Adrenal gland (tissue), 12 donors: ENCODE data around the gene TGFB1. TPM values are rescaled to one million over a fixed set of nuclear protein-coding genes. Genes with fewer than 3 reads are reported as not detected.
A peak's percentile ranks its signal among the peaks of the same experiment; 100 is the strongest.

Experiments
- DNase-seq, 7 donors: peaks; one replicate each; pipeline ENCODE4 v3.0.0-alpha.2; 2019 to 2020
- H3K27ac ChIP-seq, 5 donors: fragments of 200-600 bp; sonication (generic) in 4 of 5; 1 replicate in 3 of 5; 2 replicates in 2 of 5; pipeline versions ENCODE4 v1.5.1 to v1.8.0; 2016 to 2020; ENCODE audit warnings: mild to moderate bottlenecking in 1 of 5
- H3K27me3 ChIP-seq: fragments of 200-600 bp; 2 replicates; pipeline ENCODE4 v1.8.0; 2021
- H3K36me3 ChIP-seq, 2 donors: fragments of 200-600 bp; replicated peaks in 1 of 2; 1 replicate in 1 of 2; 2 replicates in 1 of 2; pipeline versions ENCODE4 v1.5.1 to v1.8.0; 2018 to 2022
- H3K4me1 ChIP-seq, 2 donors: fragments of 200-600 bp; replicated peaks in 1 of 2; 1 replicate in 1 of 2; 2 replicates in 1 of 2; pipeline versions ENCODE4 v1.5.1 to v1.8.0; 2018 to 2021
- H3K4me3 ChIP-seq, 4 donors: fragments of 200-600 bp; sonication (generic) in 3 of 4; one replicate each; pipeline ENCODE4 v1.5.1; 2016 to 2018
- H3K9me3 ChIP-seq, 3 donors: fragments of 200-600 bp; sonication (generic) in 1 of 3; replicated peaks in 1 of 3; 1 replicate in 2 of 3; 2 replicates in 1 of 3; pipeline versions ENCODE4 v1.5.1 to v1.8.0; 2016 to 2021
- POLR2A ChIP-seq, 2 donors: fragments of 450-650 bp; IDR thresholded peaks; one replicate each; pipeline ENCODE4 v1.6.1; 2017; ENCODE audit warnings: antibody characterized with exemption in 2 of 2, mild to moderate bottlenecking in 2 of 2, moderate library complexity in 1 of 2
- WGBS, 4 donors: extraction: QIAGEN DNeasy Blood & Tissue Kit in 2 of 4; methylation state at CpG; one replicate each; pipeline versions ENCODE4 v1.1.5 to v1.1.7; 2013 to 2017; 5-methylcytosine and 5-hydroxymethylcytosine counted together
- intact Hi-C, 2 donors: fragments of 100-400 bp; cut with DNase I; formaldehyde crosslinking; loops; one replicate each; pipeline versions ENCODE4 v1.14.1 to v1.15.0; 2022 to 2023
- polyA plus RNA-seq, 3 donors: library from polyadenylated mRNA; stranded (reverse); fragments of 200-250 nt in 2 of 3; fragments of 350-450 nt in 1 of 3; fragmentation: Illumina TruSeq in 1 of 3; extraction: RNeasy Lipid Tissue Mini Kit (QIAGEN cat#74804) in 1 of 3; gene quantifications; one replicate each; pipeline ENCODE4 v1.2.3, GENCODE V29; 2013 to 2014
- total RNA-seq, 9 donors: library from RNA; depleted of rRNA in 4 of 9; stranded (reverse); fragments of >200 nt in 4 of 9; fragments of 120-200 nt in 1 of 9; fragmentation: NEBNext Ultra II Directional in 1 of 9; extraction: Animal tissue kit (Norgen Biotek cat#: 25700) in 1 of 9; gene quantifications; one replicate each; pipeline versions ENCODE4 v1.1.0 to v1.2.4, GENCODE V29; 2013 to 2023
- TF ChIP-seq, protein P1 (sequence below), 6 experiments: fragments of 450-650 bp in 4 of 6; fragments of 200-600 bp in 2 of 6; sonication (generic) in 1 of 6; IDR thresholded peaks; 1 replicate in 5 of 6; 2 replicates in 1 of 6; pipeline versions ENCODE4 v1.5.1 to v1.8.0; 2016 to 2021; ENCODE audit warnings: antibody characterized with exemption in 6 of 6, mild to moderate bottlenecking in 2 of 6, moderate library complexity in 1 of 6
- donor health status: healthy with polysubstance abuse.
- donor health status: Bipolar disorder and iron deficiency.
- donor health status: DM: yes; HTN: yes; CAD: no.
- donor health status: DM: no; HTN: no; CAD: no.
- donor health status: DM: no; HTN: no; CAD: no.
- donor health status: DM: yes; HTN: yes; CAD: no.

Gene TGFB1
- total and polyA plus RNA-seq, 12 donors: 1.6 to 75.9 (median 35.7) TPM

DNA sequence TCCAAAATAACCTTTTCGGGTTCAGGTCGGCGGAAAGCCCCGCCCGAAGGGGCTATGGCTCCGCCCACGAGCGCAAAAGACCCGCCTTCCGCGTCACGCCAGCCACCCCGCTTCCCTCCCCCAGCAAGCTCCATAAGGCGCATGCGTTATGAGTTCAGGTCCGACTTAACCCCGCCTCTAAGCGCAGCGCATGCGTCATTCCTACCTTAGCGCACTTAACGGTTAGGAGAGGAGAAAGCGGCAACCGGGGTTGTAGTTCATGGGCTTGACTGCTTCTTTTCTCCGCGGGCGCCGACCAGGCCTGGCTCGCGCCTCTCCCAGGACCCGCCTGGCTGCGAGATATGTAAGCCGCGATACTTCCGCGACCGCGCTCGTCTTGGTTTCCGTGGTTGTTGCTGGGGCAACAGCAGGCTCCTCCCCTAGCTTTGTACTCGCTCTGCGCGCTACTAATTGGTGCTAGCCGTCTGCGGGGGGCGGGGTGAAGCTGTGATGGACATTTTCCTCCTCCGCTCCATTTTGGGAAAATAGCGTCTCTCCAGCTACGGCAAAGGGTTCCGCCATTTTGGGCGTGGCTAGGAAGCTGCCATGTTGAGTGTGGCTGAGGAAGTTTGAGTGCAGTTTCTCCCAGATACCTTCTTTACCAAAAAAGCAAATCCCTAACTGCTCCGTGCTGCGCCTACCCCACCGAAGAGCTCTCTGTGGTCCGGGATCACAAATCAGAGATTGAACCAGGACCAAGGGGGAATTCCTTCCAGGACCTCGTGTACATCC, 10.2 kb upstream of the TGFB1 start, which contains the start of gene B9D2:
Gene B9D2, minus strand, starts transcription at position 397 of the 771 bp plus-strand sequence. CDS start 630 bp downstream, outside the sequence.
- intact Hi-C loops: no loop called here
- 0 to 1% (median 1%) methylated on average over 9 to 56 of the region's 56 CpGs for WGBS, 4 donors
- Histone ChIP-seq H3K9me3 (no peaks in the 10 kb centered on the region), H3K36me3 (no peaks in the 10 kb centered on the region), H3K4me3 (peak within 1 kb of the TSS in 3 of 4 donors; percentile 71 to 85 (median 73)), H3K27ac (peak within 1 kb of the TSS; percentile 95 to 99 (median 98)), H3K4me1 (peaks cover 28 to 29% of the 10 kb centered on the region in 2 donors), H3K27me3 (no peaks in the 10 kb centered on the region)
- TF ChIP-seq POLR2A (IDR thresholded peaks at IDR 0.05): peak; percentile 48 to 82
- TF ChIP-seq, protein P1, sequence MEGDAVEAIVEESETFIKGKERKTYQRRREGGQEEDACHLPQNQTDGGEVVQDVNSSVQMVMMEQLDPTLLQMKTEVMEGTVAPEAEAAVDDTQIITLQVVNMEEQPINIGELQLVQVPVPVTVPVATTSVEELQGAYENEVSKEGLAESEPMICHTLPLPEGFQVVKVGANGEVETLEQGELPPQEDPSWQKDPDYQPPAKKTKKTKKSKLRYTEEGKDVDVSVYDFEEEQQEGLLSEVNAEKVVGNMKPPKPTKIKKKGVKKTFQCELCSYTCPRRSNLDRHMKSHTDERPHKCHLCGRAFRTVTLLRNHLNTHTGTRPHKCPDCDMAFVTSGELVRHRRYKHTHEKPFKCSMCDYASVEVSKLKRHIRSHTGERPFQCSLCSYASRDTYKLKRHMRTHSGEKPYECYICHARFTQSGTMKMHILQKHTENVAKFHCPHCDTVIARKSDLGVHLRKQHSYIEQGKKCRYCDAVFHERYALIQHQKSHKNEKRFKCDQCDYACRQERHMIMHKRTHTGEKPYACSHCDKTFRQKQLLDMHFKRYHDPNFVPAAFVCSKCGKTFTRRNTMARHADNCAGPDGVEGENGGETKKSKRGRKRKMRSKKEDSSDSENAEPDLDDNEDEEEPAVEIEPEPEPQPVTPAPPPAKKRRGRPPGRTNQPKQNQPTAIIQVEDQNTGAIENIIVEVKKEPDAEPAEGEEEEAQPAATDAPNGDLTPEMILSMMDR (IDR thresholded peaks at IDR 0.05): no peak
- peak; percentile 98 to 99 (median 99) for DNase-seq

DNA sequence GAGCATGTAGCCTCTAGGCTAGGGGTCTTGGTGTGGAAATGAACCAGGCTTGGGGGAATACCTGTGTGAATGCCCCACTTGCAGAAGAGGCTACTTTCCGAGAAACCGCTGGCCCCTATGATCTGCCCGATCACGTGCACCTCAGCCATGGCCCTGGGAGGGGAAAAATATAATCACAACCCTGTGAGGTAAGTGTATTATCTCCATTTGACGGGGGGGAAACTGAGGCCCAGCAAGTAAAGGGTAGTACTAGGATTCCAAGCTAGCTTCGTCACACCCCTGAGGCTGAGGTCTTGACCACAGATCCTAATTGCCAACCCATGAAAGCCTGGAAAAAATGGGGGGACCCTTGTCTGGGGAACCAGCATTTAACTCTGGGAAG, 9.6 kb upstream of the TGFB1 start:
- 38 to 45% (median 42%) methylated on average over 6 of the region's 6 CpGs for WGBS, 4 donors
- DNase-seq: no peak
- Histone ChIP-seq H3K27ac (peak overlapping the region in 4 of 5 donors; percentile 95 to 99 (median 98)), H3K36me3 (no peaks in the 10 kb centered on the region), H3K27me3 (no peaks in the 10 kb centered on the region), H3K4me1 (peaks cover 25 to 26% of the 10 kb centered on the region in 2 donors), H3K4me3 (peak overlapping the region in 2 of 4 donors; percentile 73 to 85), H3K9me3 (no peaks in the 10 kb centered on the region)
- intact Hi-C loops: no loop called here
- TF ChIP-seq POLR2A (IDR thresholded peaks at IDR 0.05): no peak
- TF ChIP-seq, protein P1 (IDR thresholded peaks at IDR 0.05): no peak

DNA sequence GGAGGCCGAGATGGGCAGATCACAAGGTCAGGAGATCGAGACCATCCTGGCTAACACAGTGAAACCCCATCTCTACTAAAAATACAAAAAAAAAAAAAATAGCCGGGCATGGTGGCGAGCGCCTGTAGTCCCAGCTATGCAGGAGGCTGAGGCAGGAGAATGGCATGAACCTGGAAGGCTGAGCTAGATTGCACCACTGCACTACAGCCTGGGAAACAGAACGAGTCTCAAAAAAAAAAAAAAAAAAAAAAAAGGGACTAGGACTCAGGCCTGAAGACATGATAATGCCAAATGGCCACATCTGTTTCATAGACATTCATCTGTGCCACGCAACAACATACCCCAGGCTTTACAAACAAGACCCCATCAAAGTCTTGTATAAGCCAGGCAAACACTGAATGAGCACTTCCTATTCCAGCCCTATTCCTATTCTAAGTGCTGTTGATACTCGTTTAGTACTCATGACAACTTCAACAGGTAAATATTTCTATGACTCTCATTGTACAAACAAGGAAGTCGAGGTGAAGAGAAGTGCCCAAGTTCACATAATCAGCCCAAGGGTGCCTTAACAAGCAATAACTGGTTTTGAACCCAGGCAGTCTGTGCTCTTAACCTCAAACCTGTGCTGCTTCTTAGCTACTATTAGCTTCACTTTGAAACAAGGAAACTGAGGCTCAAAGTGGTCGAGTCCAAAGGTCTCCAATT, 8.6 kb upstream of the TGFB1 start:
- peaks cover 14 to 16% of the 10 kb centered on the region in 2 donors for H3K4me1 ChIP-seq
- WGBS, 4 donors: 82 to 88% (median 87%) methylated on average over 10 of the region's 10 CpGs
- intact Hi-C loops: no loop called here

DNA sequence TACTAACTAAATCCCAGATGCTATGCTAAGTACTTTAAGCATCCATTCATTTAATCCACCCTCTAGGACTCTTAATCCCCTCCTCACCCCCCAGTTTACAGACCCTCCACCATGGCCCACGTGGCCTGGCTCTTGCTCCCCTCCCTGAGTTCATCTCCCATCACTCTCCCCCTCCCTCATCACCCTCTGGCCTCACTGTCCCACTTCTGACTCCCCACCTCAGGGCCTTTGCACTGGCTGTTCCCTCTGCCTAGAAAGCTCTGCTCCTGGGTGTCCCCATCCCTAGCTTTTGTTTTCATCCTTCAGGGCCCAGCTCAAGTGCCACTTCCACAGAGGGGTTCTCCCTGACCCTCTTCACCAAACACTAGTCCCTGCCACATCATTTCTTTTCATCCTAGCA, 6.0 kb upstream of the TGFB1 start:
- H3K4me3 ChIP-seq: no peak overlapping the region
- intact Hi-C loops: no loop called here
- no peaks in the 10 kb centered on the region for H3K9me3 ChIP-seq
- no peaks in the 10 kb centered on the region for H3K27me3 ChIP-seq
- H3K4me1 ChIP-seq: peaks cover 8 to 9% of the 10 kb centered on the region in 2 donors
- no peak overlapping the region for H3K27ac ChIP-seq
- 83 to 100% (median 93%) methylated on average over 1 of the region's 1 CpG for WGBS, 4 donors
- H3K36me3 ChIP-seq: no peaks in the 10 kb centered on the region
- TF ChIP-seq POLR2A (IDR thresholded peaks at IDR 0.05): no peak
- TF ChIP-seq, protein P1 (IDR thresholded peaks at IDR 0.05): no peak
- DNase-seq: no peak

More for the DNA sequence above, 8.6 kb upstream of the TGFB1 start:
- no peak overlapping the region for H3K4me3 ChIP-seq
- H3K27ac ChIP-seq: no peak overlapping the region
- H3K27me3 ChIP-seq: no peaks in the 10 kb centered on the region
- TF ChIP-seq, protein P1 (IDR thresholded peaks at IDR 0.05): no peak
- no peak for TF ChIP-seq POLR2A (IDR thresholded peaks at IDR 0.05)
- no peaks in the 10 kb centered on the region for H3K36me3 ChIP-seq
- no peak for DNase-seq
- H3K9me3 ChIP-seq: no peaks in the 10 kb centered on the region
